KMS-11 (cell line): ENCODE data around the gene DLEU7.

Experiments used
- H2AFZ ChIP-seq: fragments of 200-600 bp; sonication (generic); 2 replicates; pipeline ENCODE4 v1.6.1; 2016; ENCODE audit warnings: antibody characterized with exemption, mixed run types, low read depth
- H3K27ac ChIP-seq: fragments of 200-600 bp; sonication (generic); 2 replicates; pipeline ENCODE4 v1.6.1; 2016; ENCODE audit warnings: mild to moderate bottlenecking, mixed run types
- H3K27me3 ChIP-seq: fragments of 200-600 bp; sonication (generic); 2 replicates; pipeline ENCODE4 v1.6.1; 2017; ENCODE audit warnings: mild to moderate bottlenecking, low read depth, mixed run types, moderate library complexity; ENCODE audit not compliant: insufficient read depth
- H3K36me3 ChIP-seq: fragments of 200-600 bp; sonication (generic); 2 replicates; pipeline ENCODE4 v1.6.1; 2017; ENCODE audit warnings: mild to moderate bottlenecking, mixed run types; ENCODE audit not compliant: insufficient read depth
- H3K4me1 ChIP-seq: fragments of 200-600 bp; sonication (generic); 2 replicates; pipeline ENCODE4 v1.6.1; 2016; ENCODE audit warnings: mild to moderate bottlenecking, low read depth, mixed run types; ENCODE audit not compliant: poor library complexity, severe bottlenecking
- H3K4me2 ChIP-seq: fragments of 200-600 bp; sonication (generic); 2 replicates; pipeline ENCODE4 v1.7.0; 2016; ENCODE audit warnings: mild to moderate bottlenecking, mixed run types
- H3K4me3 ChIP-seq: fragments of 200-600 bp; sonication (generic); IDR thresholded peaks from 2 replicates; pipeline ENCODE4 v1.6.1; 2017; ENCODE audit warnings: low read depth, low read length, mixed read lengths; ENCODE audit not compliant: insufficient read depth
- H3K79me2 ChIP-seq: fragments of 200-600 bp; sonication (generic); 2 replicates; pipeline ENCODE4 v1.6.1; 2016; ENCODE audit warnings: low read depth, mixed run types; ENCODE audit not compliant: insufficient read depth
- H3K9ac ChIP-seq: fragments of 200-600 bp; sonication (generic); 2 replicates; pipeline ENCODE4 v1.6.1; 2016; ENCODE audit warnings: mild to moderate bottlenecking, mixed run types
- H4K20me1 ChIP-seq: fragments of 200-600 bp; sonication (generic); 2 replicates; pipeline ENCODE4 v1.6.1; 2016; ENCODE audit warnings: mild to moderate bottlenecking, mixed run types; ENCODE audit not compliant: insufficient read depth
- CTCF ChIP-seq: fragments of 200-600 bp; sonication (generic); conservative IDR thresholded peaks from 2 replicates; pipeline ENCODE4 v1.6.1; 2017; ENCODE audit warnings: low read depth, mild to moderate bottlenecking, antibody characterized with exemption, low read length, moderate library complexity, mixed read lengths

The DLEU7 gene

GRCh38 chr13:50850445-50850844 is 7.0 kb upstream of the DLEU7 start:
- Histone ChIP-seq H3K9ac (no peak overlapping the region), H3K79me2 (no peaks in the 10 kb centered on the region), H3K27ac (no peak overlapping the region), H3K36me3 (no peaks in the 10 kb centered on the region), H2AFZ (no peak overlapping the region), H3K4me2 (no peak overlapping the region), H4K20me1 (no peaks in the 10 kb centered on the region), H3K4me3 (no peak overlapping the region), H3K4me1 (no peaks in the 10 kb centered on the region), H3K27me3 (no peaks in the 10 kb centered on the region)
- TF ChIP-seq CTCF: no peak

GRCh38 chr13:50847501-50847900 is 4.0 kb upstream of the DLEU7 start:
- H3K27ac ChIP-seq: no peak overlapping the region

GRCh38 chr13:50846861-50847475 is 3.5 kb upstream of the DLEU7 start:
- Histone ChIP-seq H3K36me3 (no peaks in the 10 kb centered on the region), H3K79me2 (no peaks in the 10 kb centered on the region), H3K27ac (no peak overlapping the region), H3K4me3 (no peak overlapping the region), H3K4me2 (no peak overlapping the region), H4K20me1 (no peaks in the 10 kb centered on the region), H3K4me1 (no peaks in the 10 kb centered on the region), H3K9ac (no peak overlapping the region), H3K27me3 (no peaks in the 10 kb centered on the region), H2AFZ (no peak overlapping the region)
- no peak for TF ChIP-seq CTCF

More at GRCh38 chr13:50847501-50847900, 4.0 kb upstream of the DLEU7 start:
- Histone ChIP-seq H3K9ac (no peak overlapping the region), H2AFZ (no peak overlapping the region), H3K36me3 (no peaks in the 10 kb centered on the region), H3K79me2 (no peaks in the 10 kb centered on the region), H3K27me3 (no peaks in the 10 kb centered on the region), H3K4me2 (no peak overlapping the region), H3K4me3 (no peak overlapping the region), H3K4me1 (no peaks in the 10 kb centered on the region), H4K20me1 (no peaks in the 10 kb centered on the region)
- TF ChIP-seq CTCF: no peak

- no peaks in the 10 kb centered on the region for H4K20me1 ChIP-seq
- H3K9ac ChIP-seq: no peak overlapping the region
- no peak overlapping the region for H3K4me2 ChIP-seq
- no peak overlapping the region for H2AFZ ChIP-seq
- no peak overlapping the region for H3K4me3 ChIP-seq
- no peaks in the 10 kb centered on the region for H3K27me3 ChIP-seq
- no peak for TF ChIP-seq CTCF
- no peaks in the 10 kb centered on the region for H3K79me2 ChIP-seq
- H3K27ac ChIP-seq: no peak overlapping the region
- H3K36me3 ChIP-seq: no peaks in the 10 kb centered on the region
- no peaks in the 10 kb centered on the region for H3K4me1 ChIP-seq
These were observed 1.7 kb upstream of the DLEU7 start for GRCh38 chr13:50845211-50845610.
